NCI-H526 treated with DMSO at 0.1 percent for 48 hours (cell line): ENCODE measurements around the gene PTPMT1.
"Not testable (repeated sequence)": the region's sequence is repeated elsewhere in the genome, so short reads cannot be mapped to it uniquely, and the experiment has no call there.

Experiments
- DNase-seq: peaks from one replicate; lab custom pipeline; 2025; lab: John Stamatoyannopoulos, UW

PTPMT1 gene

DNA sequence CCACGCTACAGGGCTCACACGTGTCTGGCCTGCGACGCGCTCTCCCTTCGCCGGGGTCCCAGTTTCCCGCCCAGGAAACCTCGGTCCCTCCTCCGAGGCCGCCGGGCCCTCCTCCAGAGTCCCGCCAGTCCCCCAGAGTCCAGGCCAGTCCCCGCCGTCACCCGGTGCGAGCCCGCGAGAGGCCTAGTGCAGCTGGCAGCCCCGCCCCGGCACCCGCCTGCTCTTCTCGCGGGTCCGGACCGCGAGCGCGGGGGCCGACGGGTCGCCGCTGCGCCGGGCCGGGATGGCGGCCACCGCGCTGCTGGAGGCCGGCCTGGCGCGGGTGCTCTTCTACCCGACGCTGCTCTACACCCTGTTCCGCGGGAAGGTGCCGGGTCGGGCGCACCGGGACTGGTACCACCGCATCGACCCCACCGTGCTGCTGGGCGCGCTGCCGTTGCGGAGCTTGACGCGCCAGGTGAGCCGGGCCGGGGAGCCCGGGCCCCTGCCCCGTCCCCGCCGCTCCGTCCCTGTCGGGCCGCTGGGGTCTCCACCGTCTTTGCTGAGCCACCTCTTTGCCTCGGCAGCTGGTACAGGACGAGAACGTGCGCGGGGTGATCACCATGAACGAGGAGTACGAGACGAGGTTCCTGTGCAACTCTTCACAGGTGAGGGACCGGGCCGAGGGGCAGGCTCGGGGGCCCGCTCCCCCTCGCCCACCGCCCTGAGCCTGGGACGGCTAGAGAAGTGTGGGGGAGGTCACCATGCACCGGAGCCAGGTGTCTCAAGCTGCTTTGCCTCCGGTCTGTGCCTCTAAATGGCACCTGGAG lies at the start of gene PTPMT1:
Gene PTPMT1 (plus strand): TSS at position 260 of the 809 bp plus-strand sequence. CDS start 24 bp downstream, at position 284.
- DNase-seq = peak; percentile 46

GRCh38 chr11:47516155-47516554 lies 49.2 kb upstream of the PTPMT1 start:
- DNase-seq = no peak

DNA sequence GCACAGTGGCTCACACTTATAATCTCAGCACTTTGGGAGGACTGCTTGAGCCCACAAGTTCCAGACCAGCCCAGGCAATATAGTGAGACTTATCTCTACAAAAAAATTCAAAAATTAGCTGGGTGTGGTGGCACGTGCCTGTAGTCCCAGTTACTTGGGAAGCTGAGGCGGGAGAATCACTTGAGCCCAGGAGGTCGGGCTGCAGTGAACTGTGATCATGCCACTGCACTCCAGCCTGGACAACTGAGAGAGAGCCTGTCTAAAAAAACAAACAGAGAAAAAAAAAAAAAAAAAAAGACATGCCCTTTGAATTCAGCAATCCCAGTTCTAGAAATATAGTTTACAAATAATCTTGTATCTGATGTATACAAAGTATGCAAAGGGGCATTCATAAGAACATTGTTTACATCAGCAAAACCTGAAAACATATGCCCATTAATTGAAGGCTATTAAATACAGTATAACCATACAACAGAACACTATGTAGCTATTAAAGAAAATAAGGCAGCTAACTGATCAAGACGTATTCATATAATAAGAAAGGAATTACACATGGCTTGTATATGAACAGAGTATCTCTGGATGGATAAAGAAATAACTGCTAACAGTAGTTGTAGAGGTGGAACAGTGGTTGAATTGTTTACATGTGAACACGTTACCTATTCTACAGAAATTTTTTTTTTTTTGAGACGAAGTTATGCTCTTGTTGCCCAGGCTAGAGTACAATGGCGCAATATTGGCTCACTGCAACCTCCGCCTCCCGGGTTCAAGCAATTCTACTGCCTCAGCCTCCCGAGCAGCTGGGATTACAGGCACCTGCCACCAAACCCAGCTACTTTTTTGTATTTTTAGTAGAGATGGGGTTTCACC lies 48.2 kb upstream of the PTPMT1 start:
- DNase-seq = no peak

- DNase-seq = no peak
Observed at GRCh38 chr11:47518212-47518964, 47.0 kb upstream of the PTPMT1 start.

GRCh38 chr11:47523490-47524225 lies 41.7 kb upstream of the PTPMT1 start:
- DNase-seq = no peak

DNA sequence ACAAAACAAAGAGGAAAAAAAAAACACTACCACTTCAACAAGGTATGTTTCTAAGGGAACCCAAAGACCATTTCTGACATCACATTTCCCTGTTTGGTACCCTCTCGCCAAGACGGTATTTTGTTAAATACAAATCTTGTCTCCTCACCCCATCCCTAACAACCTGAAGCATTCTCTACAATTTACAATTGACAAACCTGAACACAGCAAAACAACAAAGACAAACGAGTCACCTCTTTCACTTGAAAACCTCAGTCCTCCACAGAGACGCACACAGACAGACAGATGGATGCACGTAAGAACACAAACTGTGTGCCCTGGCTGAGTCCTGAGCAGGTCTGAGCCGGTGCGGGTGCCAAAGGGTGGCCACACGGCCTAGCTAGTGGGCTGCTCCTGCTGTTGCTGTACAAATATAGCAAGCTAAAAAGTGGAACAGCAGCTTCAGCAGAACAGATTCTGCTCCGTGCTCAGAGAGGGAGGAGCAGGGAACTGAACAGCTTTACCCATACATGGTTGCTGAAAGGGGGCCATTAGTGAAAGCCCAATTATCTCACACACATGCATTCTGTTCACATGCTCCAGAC lies 41.0 kb upstream of the PTPMT1 start:
- DNase-seq = no peak

DNA sequence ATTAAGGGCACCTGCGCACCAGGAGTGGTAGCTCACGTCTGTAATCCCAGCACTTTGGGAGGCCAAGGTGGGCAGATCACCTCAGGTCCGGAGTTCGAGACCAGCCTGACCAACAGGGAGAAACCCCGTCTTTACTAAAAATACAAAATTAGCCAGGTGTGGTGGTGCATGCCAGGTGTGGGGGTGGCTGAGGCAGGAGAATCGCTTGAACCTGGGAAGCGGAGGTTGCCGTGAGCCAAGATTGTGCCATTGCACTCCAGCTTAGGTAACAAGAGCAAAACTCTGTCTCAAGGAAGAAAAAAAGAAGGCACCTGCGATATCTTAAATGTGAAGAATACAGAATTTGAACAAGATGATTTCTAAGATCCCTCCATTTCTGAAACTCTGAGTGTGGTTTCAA lies 39.4 kb upstream of the PTPMT1 start:
- not testable (repeated sequence) for DNase-seq

DNA sequence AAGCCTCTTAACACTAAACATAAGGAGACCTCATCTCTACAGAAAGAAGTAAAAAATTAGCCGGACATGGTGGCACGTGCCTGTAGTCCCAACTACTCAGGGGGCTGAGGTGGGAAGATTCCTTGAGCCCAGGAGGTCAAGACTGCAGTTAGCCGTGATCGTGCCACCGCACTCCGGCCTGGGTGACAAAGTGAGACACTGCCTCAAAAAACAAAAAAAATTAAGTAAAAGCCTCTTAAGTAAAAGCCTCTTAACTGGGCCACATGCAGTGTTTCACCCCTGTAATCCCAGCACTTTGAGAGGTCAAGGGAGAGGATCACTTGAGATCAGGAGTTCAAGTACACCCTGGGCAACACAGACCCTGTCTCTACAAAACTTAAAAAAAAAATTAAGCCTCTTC lies 38.2 kb upstream of the PTPMT1 start:
- no peak for DNase-seq

DNA sequence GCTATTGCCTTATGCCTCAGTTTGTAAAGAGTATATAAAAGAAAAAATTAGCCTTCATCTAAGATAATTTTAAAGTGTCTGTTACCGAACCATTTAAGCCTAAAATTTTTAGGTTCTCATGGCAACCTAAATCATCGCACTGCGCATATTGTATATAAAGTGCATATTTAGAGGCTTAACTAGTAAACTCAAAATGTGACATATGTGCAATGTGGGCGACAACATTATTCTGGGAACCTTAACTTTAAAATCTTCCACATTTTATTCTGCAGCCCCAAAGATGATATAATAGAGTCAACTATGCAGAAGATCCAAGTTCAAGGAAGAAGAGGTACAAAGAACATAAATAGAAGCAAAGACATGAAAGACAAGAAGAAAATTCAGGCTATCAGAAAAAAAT lies 35.4 kb upstream of the PTPMT1 start:
- DNase-seq = no peak

- not testable (repeated sequence) for DNase-seq
Observed at GRCh38 chr11:47530721-47531120, 34.7 kb upstream of the PTPMT1 start.

DNA sequence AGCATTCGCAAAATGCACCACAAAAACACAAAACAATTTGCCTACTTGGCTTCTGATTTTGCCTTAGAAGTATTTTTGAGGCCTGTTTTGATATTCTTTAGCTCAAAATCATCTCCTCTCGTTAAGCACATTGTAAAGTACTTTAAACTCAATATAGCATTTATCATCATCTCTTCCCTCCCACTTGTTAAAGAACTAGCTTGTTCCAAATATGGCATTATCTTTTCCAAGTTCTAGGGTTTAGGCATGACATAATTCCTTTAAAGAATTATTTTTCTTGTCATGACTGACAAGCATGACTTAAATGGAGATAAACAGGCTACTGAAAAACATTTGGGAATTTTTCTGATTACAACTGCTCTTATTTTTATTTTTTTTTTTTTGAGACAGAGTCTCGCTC lies 33.7 kb upstream of the PTPMT1 start:
- DNase-seq = no peak

GRCh38 chr11:47532597-47533213 lies 32.7 kb upstream of the PTPMT1 start:
- DNase-seq = no peak

DNA sequence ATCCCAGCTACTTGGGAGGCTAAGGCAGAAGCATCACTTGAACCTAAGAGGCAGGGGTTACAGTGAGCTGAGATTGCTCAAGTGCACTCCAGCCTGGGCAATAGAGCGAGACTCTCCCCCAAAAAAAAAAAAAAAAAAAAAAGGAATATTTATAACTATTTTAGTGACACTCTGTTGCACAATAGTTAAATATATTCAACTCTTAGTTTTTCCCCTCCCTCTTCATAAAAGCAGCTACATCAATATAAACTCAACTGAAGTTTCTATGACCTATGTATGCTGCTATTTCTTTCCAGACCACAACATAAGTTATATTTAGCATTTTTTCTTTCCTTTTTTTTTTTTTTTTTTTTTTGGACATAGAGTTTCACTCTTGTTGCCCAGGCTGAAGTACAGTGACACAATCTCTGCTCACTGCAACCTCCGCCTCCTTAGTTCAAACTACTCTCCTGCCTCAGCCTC lies 31.7 kb upstream of the PTPMT1 start:
- no peak for DNase-seq

DNA sequence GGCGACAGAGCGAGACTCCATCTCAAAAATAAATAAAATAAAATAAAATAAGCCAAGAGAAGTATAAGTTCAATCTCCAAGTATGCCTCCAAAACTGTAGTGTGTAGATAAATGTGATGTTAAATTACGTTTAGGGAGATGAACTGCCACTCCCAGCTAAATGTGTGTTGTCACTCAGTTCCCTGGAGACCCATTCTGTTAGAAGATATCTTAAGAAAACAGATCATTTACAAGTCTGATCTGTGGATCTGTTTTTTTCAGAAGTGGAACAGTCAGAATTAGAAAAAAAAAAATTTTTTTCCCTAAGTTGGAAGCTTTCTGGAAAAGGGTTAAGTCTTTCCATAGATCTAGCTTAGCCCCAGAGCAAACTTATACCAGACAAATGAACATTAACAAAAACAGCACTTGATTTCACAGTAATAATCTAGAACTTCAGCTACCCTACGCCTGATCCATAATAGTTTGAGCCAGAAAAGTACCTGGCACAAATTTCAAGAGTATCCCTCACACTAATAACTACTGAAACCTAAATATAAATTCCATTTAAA lies 30.6 kb upstream of the PTPMT1 start:
- DNase-seq = no peak

DNA sequence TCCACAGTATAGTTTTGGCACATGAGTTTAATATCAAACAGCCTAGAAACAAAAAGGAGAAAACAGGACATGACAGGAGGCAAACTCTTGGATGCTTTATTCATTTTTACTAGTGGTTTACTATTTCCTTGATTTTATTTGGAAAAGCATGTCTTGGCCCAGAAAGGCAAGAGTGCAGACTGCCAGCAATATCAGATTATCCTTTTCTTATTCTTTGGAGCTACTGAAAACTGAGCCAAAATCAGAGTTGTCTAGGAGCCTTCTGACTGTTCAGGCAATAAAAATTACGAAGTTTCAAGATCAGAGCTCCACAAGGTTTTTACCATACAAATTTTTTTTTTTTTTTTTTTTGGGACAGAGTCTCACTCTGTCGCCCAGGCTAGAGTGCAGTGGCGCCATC lies 28.5 kb upstream of the PTPMT1 start:
- DNase-seq = no peak

GRCh38 chr11:47538741-47539565 lies 26.4 kb upstream of the PTPMT1 start:
- DNase-seq = no peak

DNA sequence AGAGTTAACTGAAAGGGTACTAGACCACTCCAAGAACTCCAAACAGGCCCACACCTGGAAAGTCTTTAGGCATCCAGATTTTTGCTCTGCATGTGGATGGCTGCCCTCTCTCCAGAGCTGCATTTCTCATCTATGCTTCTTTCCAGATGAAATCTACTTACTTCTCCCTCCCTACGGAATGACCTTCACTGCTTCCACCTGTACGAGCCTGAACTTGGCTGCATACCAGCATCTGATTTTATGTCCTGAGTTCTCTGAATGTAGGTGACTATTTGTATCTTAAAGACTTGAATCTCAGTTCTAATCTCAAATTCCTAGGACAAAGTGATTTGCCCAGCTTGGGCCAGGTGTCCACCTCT lies 25.7 kb upstream of the PTPMT1 start:
- no peak for DNase-seq

DNA sequence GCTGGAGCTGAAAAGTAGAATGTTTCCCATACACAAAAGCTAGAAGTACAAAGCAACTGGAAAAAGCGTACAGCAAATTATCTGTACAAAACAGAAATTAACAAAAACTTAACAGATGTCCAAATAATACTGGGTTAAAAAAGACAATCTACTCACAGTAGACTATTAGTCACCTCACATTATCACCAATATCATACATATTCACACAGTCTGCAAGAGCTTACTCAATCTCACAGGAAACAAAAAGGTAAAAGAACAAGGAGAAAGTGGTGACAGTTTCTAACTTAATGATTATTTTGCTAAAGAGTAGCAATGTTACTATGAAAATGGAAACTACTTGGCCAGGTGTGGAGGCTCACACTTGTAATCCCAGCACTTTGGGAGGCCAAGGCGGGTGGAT lies 24.3 kb upstream of the PTPMT1 start:
- DNase-seq = no peak

GRCh38 chr11:47545298-47545697 lies 20.1 kb upstream of the PTPMT1 start:
- DNase-seq = no peak

DNA sequence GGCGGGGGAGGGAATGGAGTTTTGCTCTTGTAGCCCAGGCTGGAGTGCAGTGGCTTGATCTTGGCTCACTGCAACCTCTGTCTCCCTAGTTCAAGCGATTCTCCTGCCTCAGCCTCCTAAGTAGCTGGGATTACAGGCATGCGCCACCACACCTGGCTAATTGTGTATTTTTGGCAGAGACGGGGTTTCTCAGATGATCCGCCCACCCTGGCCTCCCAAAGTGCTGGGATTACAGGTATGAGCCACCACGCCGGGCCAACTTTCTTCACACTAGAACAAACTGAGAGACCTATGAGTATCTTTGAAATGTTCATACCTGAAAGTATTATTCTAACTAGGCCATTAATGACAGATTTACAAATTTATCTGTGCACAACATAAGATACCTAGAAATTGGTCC lies 19.1 kb upstream of the PTPMT1 start:
- DNase-seq = not testable (repeated sequence)
